H9 (cell line): ENCODE data around the gene LPCAT3. TPM values are rescaled to one million over a fixed set of nuclear protein-coding genes. Genes with fewer than 3 reads are reported as not detected.

ENCODE experiments used
- DNase-seq: peaks from one replicate; pipeline ENCODE4 v3.0.0-alpha.2; 2017
- H2AFZ ChIP-seq: one replicate; pipeline ENCODE4 v1.6.1; 2013; ENCODE audit warnings: mild to moderate bottlenecking, low read length, control low read depth, moderate library complexity
- H2AK5ac ChIP-seq: 2 replicates; pipeline ENCODE4 v1.6.1; 2013; ENCODE audit warnings: low read length, control low read depth, mixed read lengths; ENCODE audit not compliant: insufficient read length
- H2BK120ac ChIP-seq: one replicate; pipeline ENCODE4 v1.6.1; 2013; ENCODE audit warnings: low read depth, mild to moderate bottlenecking, low read length, control low read depth, inconsistent platforms; ENCODE audit not compliant: poor library complexity, severe bottlenecking
- H2BK12ac ChIP-seq: 2 replicates; pipeline ENCODE4 v1.6.1; 2013; ENCODE audit warnings: low read length, control low read depth, mixed read lengths, low read depth; ENCODE audit not compliant: insufficient read length
- H2BK15ac ChIP-seq: 2 replicates; pipeline ENCODE4 v1.6.1; 2013; ENCODE audit warnings: low read depth, low read length, control low read depth
- H2BK20ac ChIP-seq: one replicate; pipeline ENCODE4 v1.6.1; 2013; ENCODE audit warnings: low read depth, mild to moderate bottlenecking, low read length, control low read depth, inconsistent platforms; ENCODE audit not compliant: poor library complexity, severe bottlenecking
- H2BK5ac ChIP-seq: 2 replicates; pipeline ENCODE4 v1.6.1; 2013; ENCODE audit warnings: low read length, control low read depth, mixed read lengths; ENCODE audit not compliant: insufficient read length
- H3K14ac ChIP-seq: 2 replicates; pipeline ENCODE4 v1.6.1; 2013; ENCODE audit warnings: low read length, control low read depth; ENCODE audit not compliant: insufficient read depth
- H3K18ac ChIP-seq: 2 replicates; pipeline ENCODE4 v1.6.1; 2013; ENCODE audit warnings: low read depth, mild to moderate bottlenecking, mixed read lengths, low read length, control low read depth; ENCODE audit not compliant: insufficient read length
- H3K23ac ChIP-seq: 2 replicates; pipeline ENCODE4 v1.6.1; 2013; ENCODE audit warnings: low read length, control low read depth, mixed read lengths, low read depth; ENCODE audit not compliant: insufficient read length
- H3K23me2 ChIP-seq: 2 replicates; pipeline ENCODE4 v1.6.1; 2013; ENCODE audit warnings: low read depth, mild to moderate bottlenecking, mixed read lengths, low read length, control low read depth; ENCODE audit not compliant: insufficient read length, poor library complexity, severe bottlenecking
- H3K27ac ChIP-seq: 2 replicates; pipeline ENCODE4 v1.5.1; 2013; ENCODE audit warnings: low read length, control low read depth, mixed read lengths, low read depth; ENCODE audit not compliant: insufficient read length
- H3K27me3 ChIP-seq: 2 replicates; pipeline ENCODE4 v1.6.1; 2013; ENCODE audit warnings: low read length, control low read depth, inconsistent platforms; ENCODE audit not compliant: insufficient read depth
- H3K4ac ChIP-seq: 2 replicates; pipeline ENCODE4 v1.6.1; 2013; ENCODE audit warnings: low read depth, mild to moderate bottlenecking, control low read depth, inconsistent platforms, low read length, moderate library complexity
- H3K4me1 ChIP-seq: 2 replicates; pipeline ENCODE4 v1.6.1; 2013; ENCODE audit warnings: low read length, control low read depth, inconsistent platforms; ENCODE audit not compliant: insufficient read depth
- H3K4me2 ChIP-seq: 2 replicates; pipeline ENCODE4 v1.6.1; 2013; ENCODE audit warnings: low read length, control low read depth, mixed read lengths; ENCODE audit not compliant: insufficient read length, insufficient read depth
- H3K56ac ChIP-seq: 2 replicates; pipeline ENCODE4 v1.6.1; 2013; ENCODE audit warnings: low read depth, mild to moderate bottlenecking, mixed read lengths, low read length, control low read depth; ENCODE audit not compliant: insufficient read length
- H3K79me1 ChIP-seq: 2 replicates; pipeline ENCODE4 v1.6.1; 2013; ENCODE audit warnings: low read depth, mild to moderate bottlenecking, moderate library complexity, low read length, control low read depth, inconsistent platforms; ENCODE audit not compliant: insufficient read depth, poor library complexity, severe bottlenecking
- H3K79me2 ChIP-seq: 2 replicates; pipeline ENCODE4 v1.6.1; 2013; ENCODE audit warnings: low read length, control low read depth, inconsistent platforms; ENCODE audit not compliant: insufficient read depth
- H3K9ac ChIP-seq: 2 replicates; pipeline ENCODE4 v1.6.1; 2013; ENCODE audit warnings: low read length, control low read depth, mixed read lengths; ENCODE audit not compliant: insufficient read length; ENCODE audit errors: extremely low read depth
- H3K9me3 ChIP-seq: one replicate; pipeline ENCODE4 v1.6.1; 2013; ENCODE audit warnings: low read depth, low read length, inconsistent platforms; ENCODE audit not compliant: control insufficient read depth
- H3T11ph ChIP-seq: one replicate; pipeline ENCODE4 v1.6.1; 2013; ENCODE audit warnings: mild to moderate bottlenecking, low read length, control low read depth, inconsistent platforms
- H4K20me1 ChIP-seq: one replicate; pipeline ENCODE4 v1.6.1; 2013; ENCODE audit not compliant: control insufficient read depth, insufficient read length, insufficient read depth
- H4K5ac ChIP-seq: 2 replicates; pipeline ENCODE4 v1.6.1; 2013; ENCODE audit warnings: low read depth, mild to moderate bottlenecking, mixed read lengths, low read length, control low read depth; ENCODE audit not compliant: insufficient read length
- H4K8ac ChIP-seq: replicated peaks from 2 replicates; pipeline ENCODE4 v1.6.1; 2013; ENCODE audit warnings: low read length, control low read depth, mixed read lengths, low read depth; ENCODE audit not compliant: insufficient read length
- H4K91ac ChIP-seq: 2 replicates; pipeline ENCODE4 v1.6.1; 2013; ENCODE audit warnings: low read depth, mild to moderate bottlenecking, moderate library complexity, mixed read lengths, low read length, control low read depth; ENCODE audit not compliant: insufficient read length
- H3K27ac Mint-ChIP-seq, 3 experiments: 2 replicates in 2 of 3; 3 replicates in 1 of 3; pipeline ENCODE4 v1.8.0; 2020 to 2021; ENCODE audit warnings: mixed read lengths in 3 of 3, mild to moderate bottlenecking in 1 of 3, moderate library complexity in 1 of 3
- H3K27me3 Mint-ChIP-seq: 2 replicates; pipeline ENCODE4 v1.8.0; 2021; ENCODE audit warnings: low read depth, mild to moderate bottlenecking, moderate library complexity, mixed read lengths
- H3K36me3 Mint-ChIP-seq, 3 experiments: 2 replicates in 2 of 3; 3 replicates in 1 of 3; pipeline ENCODE4 v1.8.0; 2020 to 2021; ENCODE audit warnings: low read depth in 3 of 3, mixed read lengths in 3 of 3; ENCODE audit not compliant: insufficient read depth in 1 of 3
- H3K4me1 Mint-ChIP-seq, 2 experiments: 2 replicates each; pipeline ENCODE4 v1.8.0; 2020; ENCODE audit warnings: mixed read lengths in 2 of 2
- H3K4me3 Mint-ChIP-seq, 2 experiments: 2 replicates in 1 of 2; 3 replicates in 1 of 2; pipeline ENCODE4 v1.8.0; 2020 to 2021; ENCODE audit warnings: mild to moderate bottlenecking in 2 of 2, mixed read lengths in 2 of 2, moderate library complexity in 1 of 2
- H3K9me3 Mint-ChIP-seq, 2 experiments: 2 replicates in 1 of 2; 3 replicates in 1 of 2; pipeline ENCODE4 v1.8.0; 2020; ENCODE audit warnings: mild to moderate bottlenecking in 2 of 2, mixed read lengths in 2 of 2, moderate library complexity in 1 of 2
- WGBS: extraction: QIAGEN DNeasy Blood & Tissue Kit; methylation state at CpG from one replicate; pipeline ENCODE4 v1.1.7; 2013; ENCODE audit warnings: missing lambda C conversion rate, low lambda C conversion rate, mixed read lengths; ENCODE audit not compliant: insufficient read length; ENCODE audit errors: extremely low coverage; 5-methylcytosine and 5-hydroxymethylcytosine counted together
- total RNA-seq: library from RNA; stranded (reverse); gene quantifications from 2 replicates; pipeline ENCODE4 v1.2.1, GENCODE V29; 2021
- TF ChIP-seq, protein P1 (sequence below): fragments of 200-600 bp; sonication (generic); conservative IDR thresholded peaks from 3 replicates; pipeline ENCODE4 v1.8.0; 2021; ENCODE audit warnings: antibody characterized with exemption, mild to moderate bottlenecking

The LPCAT3 gene
- total RNA-seq, 1 experiment from 2014 or later, result 47.7 TPM

DNA sequence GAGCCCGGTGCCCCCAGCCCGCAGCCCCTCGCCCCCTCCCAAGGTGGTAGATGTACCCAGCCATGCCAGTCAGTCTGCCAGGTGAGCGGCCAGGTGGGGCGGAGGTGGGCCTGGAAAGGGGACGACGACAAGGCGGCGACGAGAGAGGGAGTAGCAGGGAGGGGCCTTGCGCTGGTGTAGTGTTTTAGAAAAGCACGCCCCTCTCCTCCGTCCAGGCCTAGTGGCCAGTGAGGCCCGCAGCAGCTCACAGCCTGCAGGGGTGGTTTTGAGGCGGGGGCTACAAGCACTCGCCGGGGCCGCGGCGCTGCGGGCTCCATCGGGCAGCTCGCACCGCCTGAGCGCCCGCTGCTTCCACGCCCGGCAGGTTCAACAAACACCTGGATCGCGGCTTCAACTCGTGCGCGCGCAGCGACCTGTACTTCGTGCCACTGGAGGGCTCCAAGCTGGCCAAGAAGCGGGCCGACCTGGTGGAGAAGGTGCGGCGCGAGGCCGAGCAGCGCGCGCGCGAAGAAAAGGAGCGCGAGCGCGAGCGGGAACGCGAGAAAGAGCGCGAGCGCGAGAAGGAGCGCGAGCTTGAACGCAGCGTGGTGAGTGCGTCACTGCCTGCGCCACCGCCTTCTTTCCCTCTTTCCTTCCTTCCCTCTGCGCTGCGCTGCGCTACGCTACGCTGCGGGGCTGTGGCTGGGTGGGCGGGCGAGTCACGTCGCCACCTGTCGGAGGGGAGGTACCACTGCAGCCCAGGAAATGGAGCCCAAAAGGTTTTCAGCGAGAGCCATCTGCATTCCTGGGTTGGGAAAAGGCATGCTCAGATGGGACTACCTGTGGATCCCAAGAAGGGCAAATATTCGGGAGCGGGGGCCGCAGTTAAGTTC is 80.6 kb downstream of the LPCAT3 start:
- Histone ChIP-seq H2BK20ac (no peak overlapping the region), H3K56ac (no peak overlapping the region), H4K20me1 (no peaks in the 10 kb centered on the region), H2BK12ac (no peak overlapping the region), H3K9ac (peak overlapping the region; percentile 82), H2BK120ac (no peak overlapping the region), H3K4me2 (peak overlapping the region; percentile 35), H3K23ac (no peak overlapping the region), H3K27me3 (no peaks in the 10 kb centered on the region), H3K4me1 (no peaks in the 10 kb centered on the region), H3K9me3 (no peaks in the 10 kb centered on the region), H3K18ac (peak overlapping the region; percentile 78), H3T11ph (no peak overlapping the region), H3K79me1 (no peaks in the 10 kb centered on the region), H2AFZ (no peak overlapping the region), H4K8ac (no peak overlapping the region), H3K4ac (no peak overlapping the region; the same call in 1 of the 2 replicates), H3K14ac (peak overlapping the region; percentile 94), H2AK5ac (no peak overlapping the region), H4K5ac (peak overlapping the region; percentile 18), H3K23me2 (peaks cover 7% of the 10 kb centered on the region), H2BK15ac (no peak overlapping the region), H3K79me2 (no peaks in the 10 kb centered on the region), H3K27ac (peak overlapping the region; percentile 10), H4K91ac (no peak overlapping the region), H2BK5ac (no peak overlapping the region)
- TF ChIP-seq, protein P1, sequence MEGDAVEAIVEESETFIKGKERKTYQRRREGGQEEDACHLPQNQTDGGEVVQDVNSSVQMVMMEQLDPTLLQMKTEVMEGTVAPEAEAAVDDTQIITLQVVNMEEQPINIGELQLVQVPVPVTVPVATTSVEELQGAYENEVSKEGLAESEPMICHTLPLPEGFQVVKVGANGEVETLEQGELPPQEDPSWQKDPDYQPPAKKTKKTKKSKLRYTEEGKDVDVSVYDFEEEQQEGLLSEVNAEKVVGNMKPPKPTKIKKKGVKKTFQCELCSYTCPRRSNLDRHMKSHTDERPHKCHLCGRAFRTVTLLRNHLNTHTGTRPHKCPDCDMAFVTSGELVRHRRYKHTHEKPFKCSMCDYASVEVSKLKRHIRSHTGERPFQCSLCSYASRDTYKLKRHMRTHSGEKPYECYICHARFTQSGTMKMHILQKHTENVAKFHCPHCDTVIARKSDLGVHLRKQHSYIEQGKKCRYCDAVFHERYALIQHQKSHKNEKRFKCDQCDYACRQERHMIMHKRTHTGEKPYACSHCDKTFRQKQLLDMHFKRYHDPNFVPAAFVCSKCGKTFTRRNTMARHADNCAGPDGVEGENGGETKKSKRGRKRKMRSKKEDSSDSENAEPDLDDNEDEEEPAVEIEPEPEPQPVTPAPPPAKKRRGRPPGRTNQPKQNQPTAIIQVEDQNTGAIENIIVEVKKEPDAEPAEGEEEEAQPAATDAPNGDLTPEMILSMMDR, result peak; percentile 94
- Mint-ChIP-seq H3K27ac (peak overlapping the region; percentile 88 to 96 (median 93)), H3K9me3 (no peaks in the 10 kb centered on the region; a peak in 1 of 5 replicates), H3K36me3 (peaks cover 33 to 86% (median 60%) of the 10 kb centered on the region in 3 experiments), H3K4me1 (peaks cover 16 to 32% of the 10 kb centered on the region in 2 experiments), H3K27me3 (no peaks in the 10 kb centered on the region; the same call in 1 of the 2 replicates), H3K4me3 (peak overlapping the region; percentile 61 to 80)
- DNase-seq, result peak; percentile 97
- no CpG with 5 or more reads among the region's 80 CpGs for WGBS
